HG03060 (cell line): ENCODE data around the gene AMPD3.

Source experiments
- ATAC-seq: cut with Tn5 transposase; IDR thresholded peaks from one replicate; pipeline ENCODE4 v1.9.1; 2021; ENCODE audit warnings: low read depth, moderate number of reproducible peaks; ENCODE audit not compliant: unreplicated experiment

Gene AMPD3

DNA sequence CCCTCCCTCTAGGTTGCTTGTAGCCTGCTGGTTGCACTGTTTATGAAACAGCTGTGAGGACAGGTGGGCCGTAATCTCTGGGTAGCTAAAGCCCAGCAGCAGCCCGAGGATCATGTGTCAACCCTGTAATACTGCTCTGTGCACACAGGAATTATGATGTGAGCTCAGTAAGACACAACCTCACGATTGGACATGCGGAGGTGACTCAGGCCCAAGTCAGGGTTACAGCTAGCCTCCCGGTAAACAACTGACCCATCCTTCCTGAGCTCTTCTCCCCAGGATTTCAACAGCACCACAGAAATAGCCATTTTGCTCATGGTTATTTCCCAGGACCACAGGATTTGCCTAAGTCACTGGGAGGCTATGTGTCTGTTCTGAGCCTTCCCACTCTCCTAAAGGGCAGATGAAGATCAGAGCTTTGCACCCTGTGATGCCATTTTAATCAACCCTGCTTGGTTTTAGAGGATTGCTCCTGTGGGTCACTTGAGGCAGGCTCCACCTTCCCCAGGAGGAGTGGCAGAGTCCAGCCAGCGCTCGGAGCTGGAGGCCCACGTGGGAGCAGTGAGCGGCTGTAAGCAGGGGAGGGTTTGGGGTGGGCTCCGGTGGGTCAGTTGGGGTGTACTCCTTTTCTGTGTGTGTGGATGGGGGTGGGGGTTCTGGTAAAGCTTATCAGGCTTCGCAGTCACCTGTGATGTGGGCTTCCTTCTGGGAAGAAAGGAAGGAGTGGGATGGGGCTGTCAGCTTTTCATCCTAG lies at the start of gene AMPD3:
Gene AMPD3, plus strand, starts transcription at position 387 of the 754 bp plus-strand sequence. CDS start 6,256 bp downstream, outside the sequence.
- no peak for ATAC-seq

DNA sequence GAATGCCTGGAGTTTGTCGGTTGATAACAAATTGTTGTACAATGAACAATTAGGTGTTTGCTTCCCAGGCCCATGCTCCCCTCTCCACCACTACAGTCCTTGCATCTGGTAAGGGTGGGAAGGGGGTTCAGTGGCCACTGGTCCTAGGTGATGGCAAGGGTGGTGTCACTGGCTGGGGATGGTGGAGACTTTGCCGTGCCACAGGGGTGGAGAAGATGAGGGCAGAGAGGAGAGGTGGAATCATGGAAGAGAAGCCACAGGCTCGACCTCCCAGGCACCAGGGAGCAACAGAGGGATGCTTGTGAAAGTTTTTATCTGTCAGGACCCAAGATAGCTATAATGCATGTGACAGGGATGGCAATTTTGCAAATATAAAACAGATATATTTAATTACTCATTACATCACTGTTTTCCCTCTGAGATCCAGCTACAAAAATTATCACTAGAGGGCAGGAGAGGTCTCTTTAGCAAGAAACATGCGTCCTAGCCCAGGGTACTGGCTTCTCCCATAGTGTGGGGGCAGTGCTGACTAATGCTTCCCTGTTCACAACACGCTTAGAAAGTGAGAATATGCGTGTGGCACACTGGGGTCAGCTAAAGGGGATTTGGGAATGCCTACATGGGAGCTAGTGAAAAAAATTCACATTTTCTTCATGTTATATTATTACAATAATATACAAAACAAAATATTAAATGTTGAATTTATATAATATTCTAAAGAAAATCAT lies 49.0 kb upstream of the AMPD3 start:
- ATAC-seq, result peak; percentile 54

DNA sequence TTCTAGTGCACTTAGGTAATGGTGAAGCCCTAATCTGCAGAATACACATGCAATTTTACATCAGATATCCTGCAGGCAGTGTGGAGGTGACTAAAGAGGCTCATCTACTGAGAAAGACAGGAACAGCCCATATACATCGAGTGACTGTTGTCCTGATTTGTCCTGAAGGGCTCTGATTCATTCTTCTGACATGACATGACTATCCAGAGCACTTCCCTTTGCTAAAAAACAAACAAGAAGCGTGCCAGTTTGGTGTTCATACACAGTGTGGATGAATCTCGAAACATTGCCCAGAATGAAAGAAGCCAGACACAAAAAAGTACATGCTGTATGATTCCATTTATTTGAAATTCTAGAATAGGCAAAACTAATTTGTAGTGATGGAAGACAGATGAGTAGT lies 48.0 kb upstream of the AMPD3 start:
- ATAC-seq, result no peak

DNA sequence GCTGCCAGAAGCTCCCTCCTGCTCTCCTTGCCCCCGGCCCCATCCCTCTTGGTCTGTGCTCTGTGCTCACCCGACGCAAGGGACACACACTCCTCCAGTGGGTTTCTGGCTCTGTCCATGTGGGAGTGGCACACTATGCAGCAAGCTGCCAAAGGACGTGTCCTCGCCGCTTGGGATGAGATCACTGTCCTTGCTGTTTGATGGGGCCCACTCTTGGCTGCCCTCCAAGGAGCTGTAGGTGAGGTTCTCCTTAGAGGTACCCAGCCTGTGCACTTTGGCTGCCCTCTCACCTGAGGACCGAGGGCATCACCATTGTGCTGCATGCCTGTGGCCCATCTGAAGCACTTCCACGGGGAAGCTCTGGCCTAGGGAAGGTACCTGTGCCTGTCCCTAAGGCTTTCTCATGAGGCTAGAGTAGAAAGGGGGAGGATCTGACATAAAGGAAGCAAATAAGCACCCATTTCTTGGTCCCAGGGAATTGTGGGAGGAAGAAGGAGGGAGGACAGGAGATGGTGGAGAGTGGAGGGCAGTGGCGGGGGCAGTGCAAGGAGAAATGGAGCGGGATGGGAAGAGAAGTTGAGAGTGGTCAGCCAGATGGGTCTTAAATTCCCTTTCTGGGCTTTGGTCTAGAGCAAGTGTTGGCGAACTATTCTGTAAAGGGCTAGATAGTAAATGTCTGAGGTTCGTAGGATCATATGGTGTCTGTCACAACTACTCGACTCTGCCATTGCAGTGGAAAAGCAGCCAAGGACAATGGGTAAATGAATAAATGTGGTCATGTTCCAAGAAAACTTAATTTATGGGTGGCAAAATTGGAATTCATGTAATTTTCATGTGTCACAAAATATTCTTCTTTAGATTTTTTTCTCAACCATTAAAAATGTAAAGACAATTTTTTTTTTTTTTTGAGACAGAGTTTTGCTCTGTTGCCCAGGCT lies 47.0 kb upstream of the AMPD3 start:
- ATAC-seq, result no peak

DNA sequence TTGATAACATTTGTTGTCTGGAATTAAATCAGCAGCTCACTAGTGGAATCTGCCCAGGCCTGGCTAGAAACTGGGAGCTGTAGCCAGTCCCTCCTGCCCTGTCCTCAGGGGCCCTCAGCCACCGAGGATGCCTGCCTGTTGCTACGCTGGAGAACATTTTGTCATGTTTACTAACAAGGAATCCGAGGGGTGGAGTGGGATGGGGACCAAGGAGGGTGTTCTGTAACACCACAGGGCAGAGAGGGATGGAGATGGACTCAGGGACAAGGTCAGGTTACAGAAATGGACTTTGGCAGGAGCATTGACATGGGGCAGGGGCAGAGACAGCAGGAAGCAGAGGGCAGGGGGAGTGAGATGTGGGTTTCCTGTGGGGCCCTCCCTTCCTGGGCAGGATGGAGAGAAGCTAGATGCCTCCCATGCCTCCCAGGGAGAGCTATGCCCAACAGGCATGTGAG lies 45.8 kb upstream of the AMPD3 start:
- no peak for ATAC-seq

DNA sequence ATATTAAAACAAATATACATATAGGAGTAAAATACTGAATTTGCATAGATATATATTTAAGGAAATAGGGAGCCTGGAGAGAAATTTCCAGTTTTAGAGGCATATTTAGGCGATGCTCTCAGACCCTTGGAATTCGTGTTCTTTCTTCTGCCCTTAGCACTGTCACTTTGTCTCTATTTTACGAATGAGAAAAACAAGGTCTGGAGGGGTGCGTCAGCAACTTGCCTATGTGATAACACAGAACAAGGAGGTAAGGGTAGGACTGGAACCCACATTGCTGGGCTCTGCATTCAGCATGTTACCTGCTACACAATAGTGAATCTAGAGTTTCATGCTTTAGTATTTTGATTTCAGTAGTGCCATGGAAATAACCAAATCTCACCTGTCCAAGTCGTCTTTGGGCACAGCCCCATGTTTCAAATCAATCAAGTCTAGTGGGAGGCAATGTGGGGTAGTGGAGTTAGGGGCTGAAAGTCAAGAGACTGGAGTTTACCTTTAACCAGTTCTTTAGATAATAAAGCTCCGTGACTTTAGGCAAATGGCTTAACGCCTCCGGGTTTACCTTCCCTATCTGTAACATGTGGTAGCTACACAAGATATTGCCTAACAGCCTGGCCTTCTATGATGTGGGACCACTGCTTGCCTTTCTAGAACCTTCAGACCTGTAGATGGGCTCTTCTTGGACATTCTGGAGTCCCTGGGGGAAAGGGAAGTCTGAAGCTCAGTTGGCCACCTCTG lies 44.8 kb upstream of the AMPD3 start:
- no peak for ATAC-seq

DNA sequence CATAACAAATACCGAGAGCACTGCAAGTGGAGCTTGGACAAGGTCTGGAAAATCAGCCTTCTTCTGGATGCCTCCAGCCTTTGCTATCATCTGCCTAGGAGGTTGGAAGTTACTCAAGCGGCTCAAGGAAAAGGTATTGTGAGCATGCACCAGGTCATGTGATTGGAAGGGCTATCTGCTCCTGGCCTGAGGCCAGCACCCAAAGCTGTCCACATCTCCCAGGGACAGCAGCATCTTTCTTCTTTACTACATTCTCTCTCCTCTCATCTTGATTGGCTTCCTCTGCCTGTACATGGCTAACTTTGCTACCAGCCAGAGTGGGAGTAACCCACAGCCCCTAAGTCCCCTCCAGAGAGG lies 44.2 kb upstream of the AMPD3 start:
- no peak for ATAC-seq

DNA sequence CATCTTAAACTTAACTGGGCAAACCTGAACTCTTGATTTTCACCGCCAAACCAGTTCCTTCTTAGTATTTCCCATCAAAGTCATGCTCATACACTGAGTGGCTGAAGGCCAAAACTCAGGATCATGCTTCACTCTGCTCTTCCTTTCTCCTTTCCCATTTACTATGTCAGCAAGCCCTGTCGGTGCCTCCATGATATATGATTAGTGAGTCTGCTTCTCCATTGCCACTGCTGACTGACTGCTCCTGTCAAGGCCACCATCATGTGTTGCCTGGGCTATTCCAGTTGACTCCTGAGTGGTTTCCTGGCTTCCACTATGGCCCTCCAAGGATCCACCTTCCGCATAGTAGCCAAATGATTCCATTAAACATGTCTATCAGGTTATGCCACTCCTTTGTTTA lies 42.8 kb upstream of the AMPD3 start:
- ATAC-seq, result no peak

DNA sequence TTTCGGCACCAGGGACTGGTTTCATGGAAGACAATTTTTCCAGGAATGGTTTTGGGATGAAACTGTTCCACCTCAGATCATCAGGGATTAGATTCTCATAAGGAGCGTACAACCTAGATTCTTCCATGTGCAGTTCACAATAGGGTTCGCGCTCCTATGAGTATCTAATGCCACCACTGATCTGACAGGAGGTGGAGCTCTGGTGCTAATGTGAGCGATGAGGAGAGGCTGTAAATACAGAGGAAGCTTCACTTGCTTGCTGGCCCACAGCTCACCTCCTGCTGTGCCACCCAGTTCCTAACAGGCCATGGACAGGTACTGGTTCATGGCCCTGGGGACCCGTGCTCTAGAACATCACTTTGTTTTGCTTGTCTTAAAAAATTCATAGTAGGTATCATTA lies 41.8 kb upstream of the AMPD3 start:
- ATAC-seq, result no peak

DNA sequence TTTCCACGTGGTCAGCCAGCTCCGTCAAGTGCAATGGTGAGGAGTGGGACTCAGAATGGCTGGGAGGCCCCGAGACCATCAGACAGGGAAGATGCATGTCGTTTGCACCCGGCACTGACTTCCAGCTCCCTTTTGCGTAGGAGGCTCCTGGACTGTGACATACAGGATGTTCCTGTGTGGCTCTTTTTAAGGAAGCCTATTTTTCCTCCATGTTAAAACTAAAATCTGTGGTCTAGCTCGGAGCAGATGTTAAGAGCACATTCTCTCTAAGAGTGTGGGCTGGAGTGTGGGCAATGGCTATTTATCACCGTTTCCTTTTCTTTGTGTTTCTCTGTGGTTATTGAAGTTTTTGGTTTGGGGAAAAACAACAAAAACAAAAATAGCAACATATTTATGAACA lies 40.9 kb upstream of the AMPD3 start:
- ATAC-seq, result no peak

DNA sequence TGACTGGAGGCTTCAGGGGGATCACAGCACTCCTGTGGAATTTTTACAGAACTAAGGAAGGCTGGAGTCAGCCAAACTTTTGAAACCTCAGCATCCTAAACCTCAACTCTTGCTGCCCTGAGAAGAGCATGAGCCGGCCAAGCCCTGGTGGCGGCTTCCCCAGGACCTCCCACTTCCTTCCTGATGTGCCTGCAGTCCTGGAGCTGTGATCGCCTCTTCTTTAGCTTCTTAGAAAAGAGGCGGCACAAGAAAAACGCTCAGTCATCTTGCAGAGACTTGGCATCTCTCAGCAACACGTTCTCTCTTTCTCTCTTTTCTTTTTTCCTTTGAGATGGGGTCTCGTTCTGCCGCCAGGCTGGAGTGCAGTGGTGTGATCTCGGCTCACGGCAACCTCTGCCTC lies 40.4 kb upstream of the AMPD3 start:
- no peak for ATAC-seq

DNA sequence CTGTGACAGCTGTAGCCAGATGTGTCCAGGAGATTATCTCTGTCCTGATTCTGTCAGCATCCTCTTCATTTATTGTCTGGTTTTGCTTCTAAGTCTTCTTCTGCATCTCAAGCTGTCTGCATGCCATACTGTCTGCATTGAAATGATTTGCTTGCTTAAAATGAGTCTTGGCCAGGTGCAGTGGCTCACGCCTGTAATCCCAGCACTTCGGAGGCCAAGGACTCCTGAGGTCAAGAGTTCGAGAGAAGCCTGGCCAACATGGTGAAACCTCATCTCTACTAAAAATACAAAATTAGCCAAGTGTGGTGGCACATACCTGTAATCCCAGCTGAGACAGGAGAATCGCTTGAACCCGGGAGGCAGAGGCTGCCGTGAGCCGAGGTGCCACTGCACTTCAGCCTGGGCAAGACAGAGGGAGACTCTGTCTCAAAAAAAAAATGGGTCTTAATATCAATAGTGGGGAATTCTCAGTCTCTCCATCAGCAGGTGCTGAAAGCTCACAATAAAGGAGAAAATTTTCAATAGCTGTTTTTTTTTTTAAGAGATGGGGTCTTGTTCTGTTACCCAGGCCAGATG lies 39.2 kb upstream of the AMPD3 start:
- ATAC-seq, result no peak

DNA sequence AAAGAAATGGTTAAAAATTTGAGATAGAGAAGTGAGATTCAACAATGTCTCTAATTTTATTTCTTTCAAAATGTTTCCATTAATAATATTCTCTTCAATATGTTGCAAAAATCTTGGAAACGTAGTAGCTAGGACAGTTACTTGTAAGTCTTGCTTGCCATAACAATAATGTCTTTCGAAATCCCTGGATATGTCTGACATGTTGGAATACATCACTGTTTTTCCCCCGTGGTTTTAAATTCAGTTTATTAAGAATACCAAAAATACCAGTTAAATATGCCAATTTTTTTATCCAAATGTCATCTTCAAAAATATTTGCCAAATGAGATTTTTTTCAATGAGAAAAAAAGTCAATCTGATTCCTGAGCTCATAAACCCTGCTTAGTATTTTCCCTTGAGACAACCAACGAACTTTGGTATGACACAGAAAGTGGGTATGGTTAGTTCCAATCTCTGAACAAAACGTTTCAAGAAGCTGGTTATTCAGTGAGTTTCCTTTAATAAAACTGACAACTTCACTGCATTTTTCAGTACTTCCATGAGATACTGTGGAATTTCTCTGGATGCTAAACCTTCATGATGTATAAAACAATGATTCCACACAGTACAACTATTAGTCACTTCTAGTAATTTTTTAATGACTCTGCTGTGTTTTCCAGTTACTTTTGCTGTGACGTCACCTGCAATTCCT lies 36.7 kb upstream of the AMPD3 start:
- ATAC-seq, result no peak

DNA sequence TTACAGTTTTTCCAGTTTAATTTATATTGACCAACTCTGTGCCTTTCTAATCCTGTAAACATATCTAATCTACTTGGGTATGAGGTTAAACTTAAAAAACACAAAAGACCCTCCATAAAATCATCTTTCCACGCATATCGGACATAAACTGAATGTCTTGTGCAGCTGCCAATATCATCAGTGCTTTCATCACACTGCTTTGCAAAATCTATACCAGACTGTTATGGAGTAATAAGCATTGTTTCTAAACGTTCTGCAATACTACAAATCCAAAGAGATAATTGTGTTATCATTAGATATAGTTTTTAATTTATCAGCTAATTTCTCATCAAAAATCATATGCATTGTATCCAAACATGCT lies 36.1 kb upstream of the AMPD3 start:
- ATAC-seq, result no peak

DNA sequence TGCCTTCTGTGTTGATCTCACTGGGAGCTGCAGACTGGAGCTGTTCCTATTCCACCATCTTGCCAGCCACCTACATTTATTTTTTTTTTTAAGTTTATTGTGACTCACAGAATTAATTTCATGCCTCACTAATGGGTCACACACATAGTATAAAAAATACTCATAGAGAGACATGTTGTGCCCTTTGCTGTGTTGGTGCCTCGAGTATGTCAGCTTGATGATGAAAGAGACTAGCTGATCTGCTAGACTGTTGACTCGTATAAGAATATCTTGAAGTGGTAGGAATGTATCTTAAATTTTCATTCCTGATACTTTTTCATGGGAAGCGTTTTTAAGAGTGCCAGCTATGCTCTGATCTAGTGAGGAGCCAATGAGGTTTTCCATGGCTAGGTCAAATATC lies 28.6 kb upstream of the AMPD3 start:
- ATAC-seq, result no peak

DNA sequence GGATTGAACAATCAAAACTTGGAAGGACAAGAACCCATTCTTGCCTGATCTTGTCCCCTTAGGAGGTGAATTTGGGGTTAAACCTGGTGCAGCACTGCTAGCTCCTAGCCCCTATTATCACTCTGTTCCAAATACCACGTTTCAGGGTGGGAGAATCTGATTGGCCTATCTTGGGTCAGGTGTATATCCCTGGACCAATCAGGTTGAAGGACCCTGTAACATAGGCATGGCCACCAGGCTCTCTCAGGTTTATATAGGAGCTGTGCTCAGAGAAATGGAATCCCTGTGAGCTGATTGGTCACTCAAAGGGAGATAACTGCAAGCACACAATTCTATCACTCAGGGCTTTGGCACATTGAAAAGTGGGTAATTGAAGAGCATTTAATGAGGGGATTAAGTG lies 26.6 kb upstream of the AMPD3 start:
- ATAC-seq, result no peak

DNA sequence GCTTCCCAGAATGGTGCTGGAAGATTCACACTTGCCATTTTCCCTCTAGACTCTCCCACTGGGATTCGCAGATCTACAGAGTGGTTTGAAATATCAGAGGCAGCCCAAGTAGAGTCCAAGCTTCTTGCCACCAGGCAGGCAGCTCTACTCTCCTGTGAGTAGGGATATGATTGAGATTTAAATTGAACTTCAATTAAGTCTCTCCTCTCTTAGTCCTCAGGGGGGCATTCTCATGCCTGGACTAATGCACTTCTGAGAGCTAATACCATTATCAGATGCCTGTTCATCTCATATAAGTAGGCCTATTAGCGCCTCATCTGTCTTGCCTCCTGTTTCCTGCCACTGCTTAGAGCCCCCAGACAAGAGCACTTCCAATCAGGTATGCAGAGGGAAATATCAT lies 25.5 kb upstream of the AMPD3 start:
- ATAC-seq, result no peak

DNA sequence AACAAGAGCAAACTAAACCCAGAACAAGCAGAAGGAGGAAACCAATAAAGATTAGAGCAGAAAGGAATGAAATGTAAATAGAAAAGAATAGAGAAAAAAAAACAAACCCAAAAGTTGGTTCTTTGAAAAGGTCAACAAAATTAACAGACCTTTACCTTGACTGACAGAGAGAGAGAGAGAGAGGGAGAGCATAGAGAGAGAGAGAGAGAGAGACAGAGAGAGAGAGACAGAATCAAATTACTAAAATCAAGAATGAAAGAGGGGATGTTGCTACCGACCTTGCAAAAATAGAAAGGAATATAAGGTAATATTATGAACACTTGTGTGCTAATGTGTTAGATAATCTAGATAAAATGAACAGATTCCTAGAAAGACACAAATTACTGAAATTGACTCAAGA lies 22.6 kb upstream of the AMPD3 start:
- ATAC-seq, result no peak

DNA sequence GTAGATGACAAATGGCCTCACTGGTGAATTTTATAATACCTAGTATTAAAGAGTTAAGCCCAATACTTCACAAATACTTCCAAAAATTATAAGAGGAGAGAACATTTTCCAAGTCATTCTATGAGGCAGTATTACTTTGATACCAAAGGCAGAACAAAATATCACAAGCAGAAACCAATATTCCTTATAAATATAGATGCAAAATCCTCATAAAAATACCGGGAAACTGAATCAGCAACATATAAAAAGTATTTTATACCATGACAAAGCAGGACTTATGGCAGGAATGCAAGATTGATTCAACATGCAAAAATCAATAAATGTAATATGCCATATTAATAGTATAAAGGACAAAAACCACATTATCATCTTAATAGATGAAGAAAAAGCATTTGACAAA lies 22.1 kb upstream of the AMPD3 start:
- ATAC-seq, result no peak

DNA sequence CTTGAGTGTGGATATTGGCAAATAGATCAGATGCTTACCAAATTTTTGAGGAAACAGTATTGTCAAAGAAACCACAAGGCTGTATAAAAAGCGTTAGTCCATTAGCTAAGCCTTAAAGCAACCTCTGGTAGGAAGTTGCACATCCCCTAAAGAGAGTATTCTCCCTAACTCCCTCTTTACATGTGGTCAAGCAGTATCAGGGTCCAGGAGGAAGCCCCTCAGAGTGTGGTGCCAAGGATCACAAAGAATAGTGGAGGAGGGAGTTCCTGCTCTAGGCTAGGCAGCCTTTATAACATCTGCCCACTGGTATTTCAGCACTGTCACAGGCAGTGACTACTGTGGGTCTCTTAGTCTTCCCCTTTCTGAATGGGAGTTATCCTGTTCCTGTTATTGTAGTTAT lies 18.8 kb upstream of the AMPD3 start:
- ATAC-seq, result no peak
